ENCODE measurements around the gene DSN1.

DSN1 gene

DNA sequence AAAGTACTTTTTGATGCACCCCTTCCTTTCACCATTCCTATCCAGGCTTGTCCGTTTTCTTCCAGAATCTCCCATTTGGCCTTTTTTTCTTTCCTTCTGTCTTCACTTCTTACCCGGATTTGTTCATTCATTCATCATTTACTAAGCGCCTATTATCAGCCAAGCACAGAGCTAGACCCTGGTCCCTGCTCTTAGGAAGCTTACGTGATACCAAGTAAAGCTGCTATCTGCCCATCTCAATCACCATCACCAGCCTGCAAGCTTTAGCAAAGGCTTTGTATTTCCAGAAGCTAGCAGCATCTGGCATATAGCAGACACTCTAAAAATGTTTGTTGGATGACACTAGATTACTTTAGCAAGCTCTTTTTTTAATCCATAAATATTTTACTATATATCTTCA is 32.5 kb downstream of the DSN1 start:
- peak overlapping the region; percentile 21 for H2BK120ac ChIP-seq (ENCODE audit: low read depth, low read length)
- no CpG with 5 or more reads among the region's 4 CpGs for WGBS (ENCODE audit: extremely low coverage, insufficient coverage, low lambda C conversion rate)
- H4K5ac ChIP-seq (ENCODE audit: low read length), result no peak overlapping the region
- DNase-seq, result no peak
- H3K4me1 ChIP-seq (ENCODE audit: control insufficient read depth, low read depth, low read length), result peaks cover 14% of the 10 kb centered on the region
- no peak overlapping the region for H3K4me3 ChIP-seq (ENCODE audit: low read length)
- no peak overlapping the region for H3K4ac ChIP-seq (ENCODE audit: low read depth, low read length)
- H3K79me2 ChIP-seq (ENCODE audit: control insufficient read depth, insufficient read depth, low read length), result no peaks in the 10 kb centered on the region
- no peaks in the 10 kb centered on the region for H3K27me3 ChIP-seq (ENCODE audit: insufficient read depth, low read length, poor library complexity)
- H2BK5ac ChIP-seq (ENCODE audit: low read length), result no peak overlapping the region
- no peak overlapping the region for H3K23ac ChIP-seq (ENCODE audit: low read length)
- H2AK5ac ChIP-seq (ENCODE audit: low read length), result no peak overlapping the region
- no peak overlapping the region for H3K56ac ChIP-seq (ENCODE audit: low read length)
- peaks cover 7% of the 10 kb centered on the region for H3K79me1 ChIP-seq (ENCODE audit: low read length)
- H2BK15ac ChIP-seq (replicated peaks; ENCODE audit: low read depth), result no peak overlapping the region
- H3K36me3 ChIP-seq (ENCODE audit: control insufficient read depth, insufficient read depth, low read length), result no peaks in the 10 kb centered on the region
- no peak overlapping the region for H3K9ac ChIP-seq (ENCODE audit: low read length)
- no peak overlapping the region for H3K4me2 ChIP-seq (ENCODE audit: low read length)
- H4K8ac ChIP-seq (ENCODE audit: low read depth, low read length), result no peak overlapping the region
- no peak overlapping the region for H3K18ac ChIP-seq (ENCODE audit: low read length)
- no peak overlapping the region for H3K27ac ChIP-seq (ENCODE audit: low read depth, low read length)

DNA sequence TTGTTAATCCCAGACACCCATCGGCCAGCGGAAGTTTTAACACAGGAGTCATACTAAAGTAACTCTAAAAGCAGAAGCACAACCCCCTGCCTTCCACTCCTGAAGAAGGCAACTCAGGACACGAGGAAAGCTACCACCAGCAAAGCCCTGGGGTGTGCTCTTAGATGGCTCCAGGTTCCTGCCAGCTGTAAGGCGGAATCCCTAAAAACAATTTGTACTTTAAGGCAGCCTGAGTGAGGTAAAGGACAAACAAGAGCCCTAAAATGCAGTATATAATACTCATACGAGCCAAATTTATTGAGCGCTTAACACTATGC is 36.4 kb downstream of the DSN1 start:
- Histone ChIP-seq H2BK15ac (replicated peaks; ENCODE audit: low read depth) (no peak overlapping the region), H2AK5ac (ENCODE audit: low read length) (no peak overlapping the region), H3K27ac (ENCODE audit: low read depth, low read length) (peak overlapping the region; percentile 25), H3K56ac (ENCODE audit: low read length) (no peak overlapping the region), H3K4me3 (ENCODE audit: low read length) (no peak overlapping the region), H3K27me3 (ENCODE audit: insufficient read depth, low read length, poor library complexity) (no peaks in the 10 kb centered on the region), H3K4ac (ENCODE audit: low read depth, low read length) (peak overlapping the region; percentile 55), H3K79me2 (ENCODE audit: control insufficient read depth, insufficient read depth, low read length) (peaks cover 9% of the 10 kb centered on the region), H2BK5ac (ENCODE audit: low read length) (no peak overlapping the region), H2BK120ac (ENCODE audit: low read depth, low read length) (peak overlapping the region; percentile 83), H3K4me2 (ENCODE audit: low read length) (no peak overlapping the region), H3K4me1 (ENCODE audit: control insufficient read depth, low read depth, low read length) (peaks cover 28% of the 10 kb centered on the region), H3K36me3 (ENCODE audit: control insufficient read depth, insufficient read depth, low read length) (no peaks in the 10 kb centered on the region), H4K5ac (ENCODE audit: low read length) (no peak overlapping the region), H3K18ac (ENCODE audit: low read length) (peak overlapping the region; percentile 45), H3K79me1 (ENCODE audit: low read length) (peaks cover 13% of the 10 kb centered on the region), H3K23ac (ENCODE audit: low read length) (no peak overlapping the region), H4K8ac (ENCODE audit: low read depth, low read length) (no peak overlapping the region), H3K9ac (ENCODE audit: low read length) (no peak overlapping the region)
- WGBS (ENCODE audit: extremely low coverage, insufficient coverage, low lambda C conversion rate), result no CpG with 5 or more reads among the region's 6 CpGs
- no peak for DNase-seq

DNA sequence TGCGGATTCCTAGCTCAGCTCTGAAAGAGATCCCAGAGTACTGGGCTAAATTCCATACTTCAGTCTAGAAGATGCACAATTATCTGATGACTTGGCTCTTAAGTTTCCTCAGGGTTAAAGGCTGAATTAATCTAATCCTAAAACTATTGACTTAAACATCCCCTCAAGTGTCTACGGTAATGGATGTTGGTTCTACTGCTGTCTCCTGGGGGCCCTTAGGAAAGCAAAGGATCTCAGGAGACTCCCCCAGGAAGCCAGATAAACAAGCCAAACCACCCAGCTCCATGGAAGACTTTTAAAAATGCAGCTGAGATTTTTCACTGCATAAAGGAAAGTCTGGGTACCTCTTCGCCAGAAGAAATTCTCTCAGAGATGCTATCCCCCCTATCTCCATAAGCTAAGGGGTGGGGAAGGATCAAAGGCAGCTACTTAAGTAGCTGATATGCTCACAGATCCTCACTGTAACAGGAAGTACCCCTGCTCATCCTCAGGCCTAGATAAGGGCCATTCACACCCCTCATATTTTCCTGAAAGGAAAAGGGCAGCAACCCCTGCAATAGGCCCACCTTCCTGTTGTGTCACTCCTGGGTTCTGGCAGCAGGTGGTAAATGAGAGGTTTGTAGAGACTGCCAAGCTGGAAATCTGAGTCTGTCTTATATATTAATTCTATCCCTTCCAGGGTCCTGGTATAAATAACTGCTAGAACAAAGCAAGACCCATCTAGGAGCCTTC is 36.9 kb downstream of the DSN1 start:
- Histone ChIP-seq H3K4ac (ENCODE audit: low read depth, low read length) (peak overlapping the region; percentile 55), H3K4me3 (ENCODE audit: low read length) (no peak overlapping the region), H3K4me2 (ENCODE audit: low read length) (no peak overlapping the region), H3K56ac (ENCODE audit: low read length) (peak overlapping the region; percentile 1), H4K8ac (ENCODE audit: low read depth, low read length) (no peak overlapping the region), H3K9ac (ENCODE audit: low read length) (no peak overlapping the region), H3K36me3 (ENCODE audit: control insufficient read depth, insufficient read depth, low read length) (no peaks in the 10 kb centered on the region), H4K5ac (ENCODE audit: low read length) (no peak overlapping the region), H3K79me2 (ENCODE audit: control insufficient read depth, insufficient read depth, low read length) (peaks cover 9% of the 10 kb centered on the region), H2BK15ac (replicated peaks; ENCODE audit: low read depth) (no peak overlapping the region), H2BK120ac (ENCODE audit: low read depth, low read length) (peak overlapping the region; percentile 83), H3K27ac (ENCODE audit: low read depth, low read length) (peak overlapping the region; percentile 76), H2AK5ac (ENCODE audit: low read length) (no peak overlapping the region), H3K4me1 (ENCODE audit: control insufficient read depth, low read depth, low read length) (peaks cover 29% of the 10 kb centered on the region), H3K23ac (ENCODE audit: low read length) (no peak overlapping the region), H3K79me1 (ENCODE audit: low read length) (peaks cover 13% of the 10 kb centered on the region), H3K18ac (ENCODE audit: low read length) (peak overlapping the region; percentile 95), H3K27me3 (ENCODE audit: insufficient read depth, low read length, poor library complexity) (no peaks in the 10 kb centered on the region), H2BK5ac (ENCODE audit: low read length) (no peak overlapping the region)
- WGBS (ENCODE audit: extremely low coverage, insufficient coverage, low lambda C conversion rate), result no CpG with 5 or more reads among the region's 3 CpGs
- peak; percentile 96 for DNase-seq

DNA sequence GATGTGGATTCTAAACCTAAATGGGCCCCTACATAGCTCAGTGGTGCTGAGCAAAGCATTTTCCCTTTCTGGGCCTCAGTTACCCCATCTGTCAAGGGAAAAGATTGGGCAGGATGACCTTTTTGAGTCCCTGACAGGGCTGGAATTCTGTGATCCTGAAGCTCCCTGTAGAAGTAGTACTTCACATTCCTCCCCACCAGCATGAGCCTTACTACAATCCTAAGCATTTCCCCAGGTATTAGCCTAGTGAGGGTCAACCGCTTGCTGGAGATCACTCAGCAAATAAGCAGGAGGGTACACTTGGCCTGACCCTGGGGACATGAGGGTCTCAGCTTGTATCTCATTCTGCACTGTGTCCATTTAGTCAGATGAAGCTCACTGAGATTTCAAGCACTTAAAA is 41.1 kb downstream of the DSN1 start:
- peak; percentile 65 for DNase-seq
- peak overlapping the region; percentile 18 for H3K4ac ChIP-seq (ENCODE audit: low read depth, low read length)
- H3K4me1 ChIP-seq (ENCODE audit: control insufficient read depth, low read depth, low read length), result peaks cover 27% of the 10 kb centered on the region
- no CpG with 5 or more reads among the region's 1 CpG for whole genome bisulfite sequencing (ENCODE audit: extremely low coverage, insufficient coverage, low lambda C conversion rate)
- H3K27ac ChIP-seq (ENCODE audit: low read depth, low read length), result no peak overlapping the region
- H3K18ac ChIP-seq (ENCODE audit: low read length), result no peak overlapping the region
- H2BK5ac ChIP-seq (ENCODE audit: low read length), result peak overlapping the region; percentile 61
- no peaks in the 10 kb centered on the region for H3K27me3 ChIP-seq (ENCODE audit: insufficient read depth, low read length, poor library complexity)
- H3K4me2 ChIP-seq (ENCODE audit: low read length), result no peak overlapping the region
- H3K4me3 ChIP-seq (ENCODE audit: low read length), result no peak overlapping the region
- peak overlapping the region; percentile 0 for H3K56ac ChIP-seq (ENCODE audit: low read length)
- H3K79me2 ChIP-seq (ENCODE audit: control insufficient read depth, insufficient read depth, low read length), result peaks cover 9% of the 10 kb centered on the region
- no peaks in the 10 kb centered on the region for H3K36me3 ChIP-seq (ENCODE audit: control insufficient read depth, insufficient read depth, low read length)
- no peak overlapping the region for H4K8ac ChIP-seq (ENCODE audit: low read depth, low read length)
- H3K9ac ChIP-seq (ENCODE audit: low read length), result peak overlapping the region; percentile 19
- H2AK5ac ChIP-seq (ENCODE audit: low read length), result peak overlapping the region; percentile 30
- H3K79me1 ChIP-seq (ENCODE audit: low read length), result peaks cover 12% of the 10 kb centered on the region
- no peak overlapping the region for H2BK120ac ChIP-seq (ENCODE audit: low read depth, low read length)
- no peak overlapping the region for H4K5ac ChIP-seq (ENCODE audit: low read length)
- H2BK15ac ChIP-seq (replicated peaks; ENCODE audit: low read depth), result no peak overlapping the region
- H3K23ac ChIP-seq (ENCODE audit: low read length), result no peak overlapping the region

DNA sequence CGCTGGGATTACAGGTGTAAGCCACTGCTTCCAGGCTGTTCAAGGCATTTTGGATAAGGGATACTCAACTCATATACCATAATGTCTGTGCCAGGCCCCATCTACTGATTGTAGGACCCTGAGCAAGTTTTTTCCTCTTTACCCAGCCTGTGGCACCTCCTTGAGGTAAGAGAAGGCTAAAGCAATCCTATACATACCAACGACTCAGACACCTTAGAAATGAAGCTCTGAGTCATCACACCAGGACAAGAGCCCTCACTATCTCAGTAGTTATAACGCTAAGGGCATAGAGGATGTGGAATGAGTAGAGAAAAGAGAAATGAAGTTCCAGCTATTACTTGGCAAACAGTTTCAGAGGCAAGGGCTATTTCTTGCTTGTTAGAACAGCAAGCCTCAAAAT is 44.6 kb downstream of the DSN1 start:
- Histone ChIP-seq H3K27ac (ENCODE audit: low read depth, low read length) (no peak overlapping the region), H3K18ac (ENCODE audit: low read length) (no peak overlapping the region), H3K4me3 (ENCODE audit: low read length) (no peak overlapping the region), H3K4me2 (ENCODE audit: low read length) (no peak overlapping the region), H3K56ac (ENCODE audit: low read length) (no peak overlapping the region), H3K79me2 (ENCODE audit: control insufficient read depth, insufficient read depth, low read length) (peaks cover 4% of the 10 kb centered on the region), H3K4ac (ENCODE audit: low read depth, low read length) (no peak overlapping the region), H2BK120ac (ENCODE audit: low read depth, low read length) (no peak overlapping the region), H3K27me3 (ENCODE audit: insufficient read depth, low read length, poor library complexity) (no peaks in the 10 kb centered on the region), H3K23ac (ENCODE audit: low read length) (no peak overlapping the region), H3K4me1 (ENCODE audit: control insufficient read depth, low read depth, low read length) (peaks cover 6% of the 10 kb centered on the region), H4K5ac (ENCODE audit: low read length) (no peak overlapping the region), H2BK15ac (replicated peaks; ENCODE audit: low read depth) (no peak overlapping the region), H2BK5ac (ENCODE audit: low read length) (no peak overlapping the region), H3K79me1 (ENCODE audit: low read length) (peaks cover 6% of the 10 kb centered on the region), H3K36me3 (ENCODE audit: control insufficient read depth, insufficient read depth, low read length) (no peaks in the 10 kb centered on the region), H3K9ac (ENCODE audit: low read length) (no peak overlapping the region), H4K8ac (ENCODE audit: low read depth, low read length) (no peak overlapping the region), H2AK5ac (ENCODE audit: low read length) (no peak overlapping the region)
- no CpG with 5 or more reads among the region's 3 CpGs for WGBS (ENCODE audit: extremely low coverage, insufficient coverage, low lambda C conversion rate)
- DNase-seq, result peak; percentile 84

DNA sequence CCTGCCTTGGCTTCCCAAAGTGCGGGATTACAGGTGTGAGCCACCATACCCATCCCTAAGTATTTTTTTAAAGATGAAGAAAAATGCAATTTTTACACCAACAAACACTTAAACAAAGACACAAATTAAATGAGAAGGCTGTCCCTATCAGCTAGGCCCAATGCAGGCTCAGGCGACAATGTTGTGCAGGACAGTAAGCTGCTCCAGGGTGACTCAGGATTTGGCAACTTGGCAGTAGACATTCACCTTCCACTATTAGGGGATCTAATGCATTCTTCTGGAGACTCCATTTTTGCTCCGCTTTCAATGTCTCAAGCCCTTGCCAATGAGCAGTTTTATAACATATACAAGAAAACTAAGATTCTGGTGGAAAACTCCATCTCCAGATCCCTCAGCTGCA is 47.4 kb downstream of the DSN1 start:
- Histone ChIP-seq H3K18ac (ENCODE audit: low read length) (no peak overlapping the region), H2BK120ac (ENCODE audit: low read depth, low read length) (no peak overlapping the region), H3K79me1 (ENCODE audit: low read length) (peaks cover 1% of the 10 kb centered on the region), H3K36me3 (ENCODE audit: control insufficient read depth, insufficient read depth, low read length) (no peaks in the 10 kb centered on the region), H3K27me3 (ENCODE audit: insufficient read depth, low read length, poor library complexity) (no peaks in the 10 kb centered on the region), H4K8ac (ENCODE audit: low read depth, low read length) (no peak overlapping the region), H3K56ac (ENCODE audit: low read length) (no peak overlapping the region), H3K23ac (ENCODE audit: low read length) (no peak overlapping the region), H3K4me2 (ENCODE audit: low read length) (no peak overlapping the region), H3K4ac (ENCODE audit: low read depth, low read length) (no peak overlapping the region), H3K9ac (ENCODE audit: low read length) (no peak overlapping the region), H2BK5ac (ENCODE audit: low read length) (no peak overlapping the region), H2AK5ac (ENCODE audit: low read length) (no peak overlapping the region), H3K79me2 (ENCODE audit: control insufficient read depth, insufficient read depth, low read length) (no peaks in the 10 kb centered on the region), H4K5ac (ENCODE audit: low read length) (no peak overlapping the region), H2BK15ac (replicated peaks; ENCODE audit: low read depth) (no peak overlapping the region), H3K4me1 (ENCODE audit: control insufficient read depth, low read depth, low read length) (no peaks in the 10 kb centered on the region), H3K27ac (ENCODE audit: low read depth, low read length) (no peak overlapping the region), H3K4me3 (ENCODE audit: low read length) (no peak overlapping the region)
- no peak for DNase-seq
- WGBS (ENCODE audit: extremely low coverage, insufficient coverage, low lambda C conversion rate), result no CpG with 5 or more reads among the region's 3 CpGs
